ENCODE data around the gene PCDH9. TPM values are rescaled to one million over a fixed set of nuclear protein-coding genes. Genes with fewer than 3 reads are reported as not detected.

Gene PCDH9
- polyA plus RNA-seq, 5 donors = 1.7 to 3.8 (median 2.4) TPM

- no peak for DNase-seq
Measured at GRCh38 chr13:66974889-66975288, 255.2 kb downstream of the PCDH9 start.

- no peak for DNase-seq
Measured at GRCh38 chr13:66974174-66974573, 256.0 kb downstream of the PCDH9 start.

GRCh38 chr13:66972659-66973058 lies 257.5 kb downstream of the PCDH9 start:
- DNase-seq = no peak

- DNase-seq = no peak
Measured at GRCh38 chr13:66971004-66971403, 259.1 kb downstream of the PCDH9 start.

GRCh38 chr13:66969291-66969690 lies 260.8 kb downstream of the PCDH9 start:
- DNase-seq = no peak

GRCh38 chr13:66967811-66968597 lies 262.1 kb downstream of the PCDH9 start:
- DNase-seq = no peak

GRCh38 chr13:66965181-66965580 lies 265.0 kb downstream of the PCDH9 start:
- peak in 1 of 2 donors; percentile 1 for DNase-seq

- no peak for DNase-seq
Measured at GRCh38 chr13:66962953-66963352, 267.2 kb downstream of the PCDH9 start.

GRCh38 chr13:66958611-66959010 lies 271.5 kb downstream of the PCDH9 start:
- DNase-seq = no peak

GRCh38 chr13:66952507-66952906 lies 277.6 kb downstream of the PCDH9 start:
- no peak for DNase-seq

- no peak for DNase-seq
Measured at GRCh38 chr13:66951426-66951825, 278.7 kb downstream of the PCDH9 start.

- DNase-seq = no peak
Measured at GRCh38 chr13:66950666-66951065, 279.5 kb downstream of the PCDH9 start.

- no peak for DNase-seq
Measured at GRCh38 chr13:66948910-66949309, 281.2 kb downstream of the PCDH9 start.

- DNase-seq = no peak
Measured at GRCh38 chr13:66943530-66943929, 286.6 kb downstream of the PCDH9 start.

GRCh38 chr13:66940113-66940512 lies 290.0 kb downstream of the PCDH9 start:
- DNase-seq = no peak

GRCh38 chr13:66937423-66937822 lies 292.7 kb downstream of the PCDH9 start:
- no peak for DNase-seq

- no peak for DNase-seq
Measured at GRCh38 chr13:66933994-66934393, 296.1 kb downstream of the PCDH9 start.

GRCh38 chr13:66933527-66933926 lies 296.6 kb downstream of the PCDH9 start:
- no peak for DNase-seq

GRCh38 chr13:66927562-66927961 lies 302.6 kb downstream of the PCDH9 start:
- DNase-seq = no peak

GRCh38 chr13:66926851-66927524 lies 303.1 kb downstream of the PCDH9 start:
- no peak for DNase-seq

- DNase-seq = no peak
Measured at GRCh38 chr13:66926200-66926850, 303.8 kb downstream of the PCDH9 start.

GRCh38 chr13:66922444-66922843 lies 307.7 kb downstream of the PCDH9 start:
- DNase-seq = no peak

GRCh38 chr13:66921437-66921836 lies 308.7 kb downstream of the PCDH9 start:
- no peak for DNase-seq
